ENCODE results near the gene TAS1R3.

Gene TAS1R3

DNA sequence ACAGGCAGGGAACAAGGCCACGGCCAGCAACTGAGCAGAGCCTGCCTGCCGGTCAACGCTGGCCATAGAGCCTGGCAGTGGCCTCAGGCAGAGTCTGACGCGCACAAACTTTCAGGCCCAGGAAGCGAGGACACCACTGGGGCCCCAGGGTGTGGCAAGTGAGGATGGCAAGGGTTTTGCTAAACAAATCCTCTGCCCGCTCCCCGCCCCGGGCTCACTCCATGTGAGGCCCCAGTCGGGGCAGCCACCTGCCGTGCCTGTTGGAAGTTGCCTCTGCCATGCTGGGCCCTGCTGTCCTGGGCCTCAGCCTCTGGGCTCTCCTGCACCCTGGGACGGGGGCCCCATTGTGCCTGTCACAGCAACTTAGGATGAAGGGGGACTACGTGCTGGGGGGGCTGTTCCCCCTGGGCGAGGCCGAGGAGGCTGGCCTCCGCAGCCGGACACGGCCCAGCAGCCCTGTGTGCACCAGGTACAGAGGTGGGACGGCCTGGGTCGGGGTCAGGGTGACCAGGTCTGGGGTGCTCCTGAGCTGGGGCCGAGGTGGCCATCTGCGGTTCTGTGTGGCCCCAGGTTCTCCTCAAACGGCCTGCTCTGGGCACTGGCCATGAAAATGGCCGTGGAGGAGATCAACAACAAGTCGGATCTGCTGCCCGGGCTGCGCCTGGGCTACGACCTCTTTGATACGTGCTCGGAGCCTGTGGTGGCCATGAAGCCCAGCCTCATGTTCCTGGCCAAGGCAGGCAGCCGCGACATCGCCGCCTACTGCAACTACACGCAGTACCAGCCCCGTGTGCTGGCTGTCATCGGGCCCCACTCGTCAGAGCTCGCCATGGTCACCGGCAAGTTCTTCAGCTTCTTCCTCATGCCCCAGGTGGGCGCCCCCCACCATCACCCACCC is at the start of gene TAS1R3:
TSS of gene TAS1R3 (plus strand) at position 213 of the 898 bp plus-strand sequence. CDS start at position 279, 66 bp downstream.
- FAIRE-seq, result no peak

DNA sequence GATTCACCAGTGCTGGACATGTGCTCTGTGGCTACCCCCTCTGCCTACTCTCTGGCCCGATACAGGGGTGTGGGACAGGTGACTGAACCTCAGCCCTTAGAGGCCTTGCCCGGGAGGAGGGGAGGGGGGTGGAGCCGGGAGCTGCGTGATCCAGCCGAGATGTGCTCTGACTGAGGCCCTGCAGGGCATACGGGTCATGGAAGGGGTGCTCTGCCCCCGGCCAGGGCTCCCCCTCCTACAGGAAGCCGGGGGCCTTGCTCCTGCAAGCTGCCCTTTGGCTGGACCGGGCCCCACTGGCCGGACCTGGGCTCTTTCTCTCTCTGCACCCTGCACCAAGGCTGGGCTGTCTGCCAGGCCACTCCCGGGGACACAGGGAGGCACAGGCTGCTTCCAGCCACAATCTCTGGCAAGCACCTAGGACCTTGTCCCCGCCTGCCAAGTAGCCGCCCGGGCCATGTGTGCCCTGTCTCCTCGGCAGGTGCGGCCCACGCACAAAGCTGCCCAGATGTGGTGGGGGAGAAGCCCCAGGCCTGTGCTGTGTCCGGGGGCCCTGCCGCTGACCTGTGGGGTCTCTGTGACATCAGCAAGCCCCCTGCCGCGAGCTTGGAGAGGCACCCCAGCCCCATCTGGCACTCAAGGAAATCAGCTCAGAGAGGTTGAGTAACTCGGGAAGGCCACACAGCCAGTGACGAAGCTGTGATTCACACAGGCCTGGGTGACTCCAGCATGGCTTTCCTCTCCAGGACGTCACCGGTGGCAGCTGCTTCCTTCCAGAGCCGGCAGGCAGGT is 49.4 kb upstream of the TAS1R3 start:
- no peak for FAIRE-seq

DNA sequence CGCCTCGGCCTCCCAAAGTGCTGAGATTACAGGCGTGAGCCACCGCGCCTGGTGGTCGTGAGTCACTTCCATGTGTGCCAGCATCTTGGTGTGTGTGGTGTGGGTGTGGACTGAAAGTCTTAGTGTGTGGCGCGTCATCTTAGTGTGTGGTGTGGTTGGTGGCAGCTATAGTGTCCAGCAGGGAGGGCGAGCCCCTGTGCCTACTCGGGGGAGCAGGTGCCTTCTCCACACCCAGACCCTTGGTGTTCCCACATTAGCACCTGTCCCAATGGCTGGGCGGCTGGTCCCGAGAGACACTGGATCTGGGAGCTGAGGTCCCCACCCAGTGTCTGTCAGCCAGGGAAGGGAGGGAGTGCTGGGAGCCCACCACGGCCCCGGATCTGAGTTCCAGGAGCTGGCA is 48.1 kb upstream of the TAS1R3 start:
- FAIRE-seq, result no peak

DNA sequence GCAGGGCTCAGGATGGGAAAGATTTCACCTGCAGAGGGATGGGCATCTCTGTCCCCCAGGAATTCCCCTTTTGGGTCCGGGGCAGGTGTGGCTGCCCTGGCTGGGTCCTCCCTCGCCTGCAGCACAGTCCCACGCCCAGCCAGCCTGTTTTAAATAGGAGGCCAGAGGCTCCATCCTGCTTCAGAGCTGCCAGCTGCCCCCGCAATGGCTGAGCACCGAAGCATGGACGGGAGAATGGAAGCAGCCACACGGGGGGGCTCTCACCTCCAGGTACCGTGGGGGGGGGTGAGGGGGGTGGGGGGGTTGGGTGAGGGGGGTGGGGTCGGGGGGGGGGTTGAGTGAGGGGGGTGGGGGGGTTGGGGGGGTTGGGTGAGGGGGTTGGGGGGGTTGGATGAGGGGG is 47.3 kb upstream of the TAS1R3 start:
- no peak for FAIRE-seq

DNA sequence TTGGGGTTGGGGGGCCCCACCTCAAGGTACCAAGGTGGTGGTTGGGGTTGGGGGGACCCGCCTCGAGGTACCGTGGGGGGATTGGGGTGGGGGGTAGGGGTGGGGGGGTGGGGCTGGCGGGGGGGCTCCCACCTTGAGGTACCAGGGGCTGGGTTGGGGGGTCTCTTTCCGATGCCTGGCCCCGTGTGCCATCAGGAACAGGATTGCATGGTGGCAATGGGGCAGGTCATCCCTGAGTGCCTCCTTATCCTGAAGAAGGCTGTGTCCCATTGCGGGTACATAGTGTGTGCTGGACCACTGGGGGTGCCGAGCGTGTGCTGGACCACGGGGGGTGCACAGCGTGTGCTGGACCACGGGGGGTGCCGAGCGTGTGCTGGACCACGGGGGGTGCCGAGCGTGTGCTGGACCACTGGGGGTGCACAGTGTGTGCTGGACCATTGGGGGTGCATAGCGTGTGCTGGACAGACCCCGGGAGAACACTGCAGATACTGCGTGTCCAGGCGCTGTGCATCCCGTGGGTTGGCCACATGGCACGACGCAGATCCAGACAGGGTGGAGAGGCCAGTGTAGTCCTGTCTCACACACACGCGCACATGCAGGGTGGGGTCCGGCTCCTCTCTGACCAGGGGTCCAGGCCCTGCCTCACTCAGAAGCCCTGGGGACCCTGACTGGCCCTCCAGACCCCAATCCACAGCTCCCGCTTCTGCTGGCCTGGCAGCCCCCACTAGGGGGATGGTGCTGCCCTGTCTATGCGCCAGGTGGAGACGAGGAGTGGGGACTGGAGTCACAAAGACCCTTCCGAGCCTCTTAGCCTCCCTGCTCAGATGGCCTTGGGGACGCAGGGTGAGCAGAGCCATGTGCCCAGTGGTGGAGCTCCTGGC is 46.6 kb upstream of the TAS1R3 start:
- FAIRE-seq, result no peak

DNA sequence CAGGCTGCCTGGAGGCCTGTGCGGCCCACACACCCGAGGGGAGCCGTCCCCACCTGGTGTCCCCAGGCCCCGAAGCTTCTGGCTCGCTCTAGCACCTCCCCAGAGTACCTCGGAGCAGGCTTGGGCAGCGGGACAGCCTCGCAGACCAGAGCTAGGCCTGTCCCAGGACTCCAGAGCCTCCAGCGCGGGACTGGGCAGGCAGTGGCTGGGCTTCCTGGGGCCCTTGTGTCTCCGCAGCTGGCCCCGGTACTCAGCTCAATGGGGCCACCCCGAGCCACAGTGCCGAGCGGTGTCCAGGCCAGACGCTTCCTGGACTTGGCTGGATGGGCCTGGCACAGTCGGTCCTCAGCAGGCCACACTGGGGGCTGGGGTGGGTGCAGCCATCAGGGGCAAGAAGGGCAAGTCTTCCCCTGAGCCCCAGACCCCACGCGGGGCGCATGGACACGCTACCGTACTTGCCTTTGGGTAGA is 45.9 kb upstream of the TAS1R3 start:
- no peak for FAIRE-seq

DNA sequence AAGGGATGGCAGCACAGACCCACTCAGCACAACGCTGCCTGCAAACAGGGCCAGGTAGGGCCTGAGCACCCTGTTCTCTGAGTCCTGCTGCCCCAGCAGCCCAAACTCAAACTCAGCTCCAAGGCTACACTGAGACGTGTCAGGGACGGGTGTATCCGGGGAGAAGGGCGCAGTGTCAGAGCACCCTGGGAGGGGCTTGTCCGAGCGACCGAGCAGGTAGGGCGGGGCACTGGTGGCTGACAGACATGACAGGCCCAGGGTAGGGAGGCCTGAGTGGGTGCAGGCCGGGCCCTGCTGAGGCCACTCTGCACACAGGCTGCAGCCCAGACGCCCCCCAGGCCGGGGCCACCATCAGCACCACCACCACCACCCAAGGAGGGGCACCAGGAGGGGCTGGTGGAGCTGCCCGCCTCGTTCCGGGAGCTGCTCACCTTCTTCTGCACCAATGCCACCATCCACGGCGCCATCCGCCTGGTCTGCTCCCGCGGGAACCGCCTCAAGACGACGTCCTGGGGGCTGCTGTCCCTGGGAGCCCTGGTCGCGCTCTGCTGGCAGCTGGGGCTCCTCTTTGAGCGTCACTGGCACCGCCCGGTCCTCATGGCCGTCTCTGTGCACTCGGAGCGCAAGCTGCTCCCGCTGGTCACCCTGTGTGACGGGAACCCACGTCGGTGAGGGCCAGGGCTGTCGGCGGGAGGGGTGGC is 45.3 kb upstream of the TAS1R3 start:
- no peak for FAIRE-seq

DNA sequence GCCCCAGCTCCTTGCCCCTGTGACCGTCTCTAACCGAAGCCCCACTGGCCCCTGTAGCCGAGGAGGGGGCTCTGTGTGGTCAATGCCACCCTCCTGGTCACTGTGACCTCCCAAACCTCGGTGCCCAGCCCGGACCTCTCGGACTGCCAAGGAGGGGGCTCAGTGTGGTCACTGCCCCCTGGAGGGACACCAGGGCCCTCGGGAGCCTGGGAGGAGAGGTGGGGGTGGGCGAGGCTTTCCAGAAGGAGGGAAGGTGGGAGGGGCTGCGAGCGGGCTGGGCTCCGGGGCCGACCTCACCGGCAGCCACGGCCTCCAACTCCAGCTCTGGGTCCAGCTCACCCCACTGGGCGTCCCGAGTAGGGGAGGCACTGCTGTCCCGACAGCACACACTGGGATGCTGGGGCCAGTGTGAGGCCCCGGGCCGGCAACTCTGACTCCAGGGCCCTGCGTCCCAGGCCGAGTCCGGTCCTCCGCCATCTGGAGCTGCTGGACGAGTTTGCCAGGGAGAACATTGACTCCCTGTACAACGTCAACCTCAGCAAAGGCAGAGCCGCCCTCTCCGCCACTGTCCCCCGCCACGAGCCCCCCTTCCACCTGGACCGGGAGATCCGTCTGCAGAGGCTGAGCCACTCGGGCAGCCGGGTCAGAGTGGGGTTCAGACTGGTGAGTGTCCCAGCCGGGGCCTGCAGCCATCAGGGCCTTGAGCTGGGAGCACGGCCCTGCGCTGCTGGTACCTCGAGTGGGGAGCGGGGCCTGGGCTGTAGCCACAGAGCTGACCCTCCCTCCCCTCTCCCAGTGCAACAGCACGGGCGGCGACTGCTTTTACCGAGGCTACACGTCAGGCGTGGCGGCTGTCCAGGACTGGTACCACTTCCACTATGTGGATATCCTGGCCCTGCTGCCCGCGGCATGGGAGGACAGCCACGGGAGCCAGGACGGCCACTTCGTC is 44.5 kb upstream of the TAS1R3 start:
- no peak for FAIRE-seq

DNA sequence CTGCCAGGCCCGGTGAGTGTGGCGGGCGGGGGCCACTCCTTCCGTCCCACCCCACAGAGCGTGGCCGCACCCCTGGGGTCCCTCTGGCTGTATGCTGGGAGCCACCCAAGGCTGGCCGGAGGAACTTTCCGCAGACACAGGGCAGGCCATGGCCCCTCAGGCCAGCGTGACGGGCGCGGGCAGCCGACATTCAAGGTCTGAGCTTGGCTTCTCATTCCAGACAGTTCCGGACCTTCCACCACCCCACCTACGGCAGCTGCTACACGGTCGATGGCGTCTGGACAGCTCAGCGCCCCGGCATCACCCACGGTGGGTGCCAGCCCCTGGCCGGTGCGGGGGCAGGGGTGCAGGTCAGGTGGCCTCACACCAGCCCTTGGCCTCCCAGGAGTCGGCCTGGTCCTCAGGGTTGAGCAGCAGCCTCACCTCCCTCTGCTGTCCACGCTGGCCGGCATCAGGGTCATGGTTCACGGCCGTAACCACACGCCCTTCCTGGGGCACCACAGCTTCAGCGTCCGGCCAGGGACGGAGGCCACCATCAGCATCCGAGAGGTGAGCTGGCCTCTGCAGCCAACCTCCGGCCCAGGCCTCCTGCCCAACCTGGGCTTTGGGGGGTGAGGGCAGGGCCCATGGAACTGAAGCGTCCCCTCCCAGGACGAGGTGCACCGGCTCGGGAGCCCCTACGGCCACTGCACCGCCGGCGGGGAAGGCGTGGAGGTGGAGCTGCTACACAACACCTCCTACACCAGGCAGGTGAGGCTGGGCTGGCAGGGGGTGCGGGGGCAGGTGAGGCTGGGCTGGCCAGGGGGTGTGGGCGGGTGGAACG is 43.6 kb upstream of the TAS1R3 start:
- FAIRE-seq, result no peak

DNA sequence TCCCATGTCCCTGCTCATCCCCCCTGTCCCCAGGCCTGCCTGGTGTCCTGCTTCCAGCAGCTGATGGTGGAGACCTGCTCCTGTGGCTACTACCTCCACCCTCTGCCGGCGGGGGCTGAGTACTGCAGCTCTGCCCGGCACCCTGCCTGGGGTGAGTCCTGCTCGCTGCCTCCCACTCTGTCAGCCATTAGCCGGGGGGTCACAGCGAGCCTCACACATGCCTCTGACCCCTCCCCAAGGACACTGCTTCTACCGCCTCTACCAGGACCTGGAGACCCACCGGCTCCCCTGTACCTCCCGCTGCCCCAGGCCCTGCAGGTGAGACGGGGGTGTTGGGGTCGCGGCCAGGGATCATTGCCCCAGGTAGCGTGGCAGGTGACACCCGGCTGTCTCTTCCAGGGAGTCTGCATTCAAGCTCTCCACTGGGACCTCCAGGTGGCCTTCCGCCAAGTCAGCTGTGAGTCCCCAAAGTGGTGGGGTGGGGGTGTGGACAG is 40.8 kb upstream of the TAS1R3 start:
- no peak for FAIRE-seq

DNA sequence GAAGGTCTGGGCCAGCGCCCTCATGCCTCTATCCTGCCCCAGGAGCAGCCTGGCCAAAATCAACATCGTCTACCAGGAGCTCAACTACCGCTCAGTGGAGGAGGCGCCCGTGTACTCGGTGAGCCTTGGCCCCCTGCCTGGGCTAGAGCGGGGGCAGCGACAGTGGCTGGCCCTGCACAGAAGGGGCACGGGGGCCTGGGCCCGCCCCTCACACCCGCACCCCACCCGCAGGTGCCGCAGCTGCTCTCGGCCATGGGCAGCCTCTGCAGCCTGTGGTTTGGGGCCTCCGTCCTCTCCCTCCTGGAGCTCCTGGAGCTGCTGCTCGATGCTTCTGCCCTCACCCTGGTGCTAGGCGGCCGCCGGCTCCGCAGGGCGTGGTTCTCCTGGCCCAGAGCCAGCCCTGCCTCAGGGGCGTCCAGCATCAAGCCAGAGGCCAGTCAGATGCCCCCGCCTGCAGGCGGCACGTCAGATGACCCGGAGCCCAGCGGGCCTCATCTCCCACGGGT is 40.0 kb upstream of the TAS1R3 start:
- no peak for FAIRE-seq

DNA sequence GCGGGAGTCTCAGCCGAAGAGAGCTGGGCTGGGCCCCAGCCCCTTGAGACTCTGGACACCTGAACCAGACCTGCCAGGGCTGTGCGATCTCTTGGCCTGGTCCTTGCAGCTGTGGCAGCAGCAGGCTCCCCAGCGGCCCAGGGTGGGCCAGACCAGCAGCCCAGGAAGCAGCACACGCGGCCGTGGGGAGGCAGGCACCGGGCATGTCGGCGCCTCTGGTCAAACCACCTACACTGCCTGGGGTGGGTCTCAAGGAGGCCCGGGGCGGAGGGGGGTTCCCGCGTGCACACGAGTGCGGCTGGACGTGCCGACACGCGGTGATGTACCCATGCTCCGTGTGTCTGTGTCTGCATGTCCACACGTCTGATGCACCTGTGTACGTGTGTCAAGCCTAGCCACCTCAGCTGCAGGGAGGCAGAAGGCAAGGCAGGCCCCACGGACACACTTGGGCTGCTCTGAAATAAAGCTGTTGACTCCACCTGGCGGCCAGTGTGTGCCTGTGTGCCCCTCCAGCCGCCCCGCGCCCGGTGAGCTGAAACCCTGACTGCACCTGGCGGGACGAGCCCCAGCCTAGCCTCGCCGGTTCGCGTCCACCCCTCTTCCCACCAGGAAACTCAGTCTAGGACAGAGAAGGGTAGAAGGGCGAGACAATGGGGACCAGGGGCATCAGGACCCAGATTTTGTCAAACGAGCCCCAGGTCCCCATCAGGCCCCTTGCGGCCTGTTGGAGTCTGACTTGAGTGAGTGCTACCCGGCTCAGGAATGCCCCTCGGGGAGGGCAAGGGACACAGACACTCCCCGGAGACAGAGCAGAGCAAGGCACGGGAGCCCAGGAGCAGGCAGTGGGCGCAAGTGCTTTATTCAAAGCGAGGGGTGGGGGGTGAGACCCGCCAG is 39.3 kb upstream of the TAS1R3 start:
- no peak for FAIRE-seq

DNA sequence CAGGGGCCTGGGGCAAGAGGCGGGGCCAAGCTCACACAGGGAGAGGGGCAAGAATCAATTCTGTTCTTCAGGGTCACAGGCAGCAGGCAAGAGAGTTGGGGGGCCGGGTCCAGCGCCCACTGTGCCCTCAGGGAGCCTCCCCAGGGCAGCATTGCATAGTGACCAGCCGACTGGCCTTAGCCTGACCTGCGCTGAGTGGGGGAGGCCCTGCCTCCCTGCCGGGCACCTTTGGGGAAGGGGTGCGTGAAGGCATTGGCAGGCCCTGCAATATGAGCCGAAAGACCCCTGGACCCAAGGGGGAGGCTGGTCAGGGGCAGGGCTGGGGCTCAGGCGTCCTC is 38.7 kb upstream of the TAS1R3 start:
- FAIRE-seq, result no peak

DNA sequence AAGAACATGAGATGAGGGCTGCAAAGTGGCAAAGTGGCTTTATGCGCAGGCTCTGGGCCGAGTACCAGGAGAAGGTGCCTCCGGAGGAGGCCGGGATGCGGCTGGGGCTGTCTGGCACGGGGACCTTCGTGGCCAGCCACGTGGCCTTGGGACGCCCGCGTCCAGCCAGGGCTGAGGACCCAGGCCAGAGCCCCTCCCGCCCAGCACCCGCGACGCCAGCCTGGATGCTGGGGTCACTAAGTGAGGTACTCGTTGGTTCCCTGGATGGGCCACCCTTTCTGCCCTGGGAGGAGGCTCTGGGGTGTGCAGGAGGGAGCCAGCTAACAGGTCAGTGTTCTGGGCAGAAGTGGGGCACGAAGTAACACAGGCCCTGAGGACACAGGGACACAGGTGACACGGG is 38.2 kb upstream of the TAS1R3 start:
- FAIRE-seq, result no peak

DNA sequence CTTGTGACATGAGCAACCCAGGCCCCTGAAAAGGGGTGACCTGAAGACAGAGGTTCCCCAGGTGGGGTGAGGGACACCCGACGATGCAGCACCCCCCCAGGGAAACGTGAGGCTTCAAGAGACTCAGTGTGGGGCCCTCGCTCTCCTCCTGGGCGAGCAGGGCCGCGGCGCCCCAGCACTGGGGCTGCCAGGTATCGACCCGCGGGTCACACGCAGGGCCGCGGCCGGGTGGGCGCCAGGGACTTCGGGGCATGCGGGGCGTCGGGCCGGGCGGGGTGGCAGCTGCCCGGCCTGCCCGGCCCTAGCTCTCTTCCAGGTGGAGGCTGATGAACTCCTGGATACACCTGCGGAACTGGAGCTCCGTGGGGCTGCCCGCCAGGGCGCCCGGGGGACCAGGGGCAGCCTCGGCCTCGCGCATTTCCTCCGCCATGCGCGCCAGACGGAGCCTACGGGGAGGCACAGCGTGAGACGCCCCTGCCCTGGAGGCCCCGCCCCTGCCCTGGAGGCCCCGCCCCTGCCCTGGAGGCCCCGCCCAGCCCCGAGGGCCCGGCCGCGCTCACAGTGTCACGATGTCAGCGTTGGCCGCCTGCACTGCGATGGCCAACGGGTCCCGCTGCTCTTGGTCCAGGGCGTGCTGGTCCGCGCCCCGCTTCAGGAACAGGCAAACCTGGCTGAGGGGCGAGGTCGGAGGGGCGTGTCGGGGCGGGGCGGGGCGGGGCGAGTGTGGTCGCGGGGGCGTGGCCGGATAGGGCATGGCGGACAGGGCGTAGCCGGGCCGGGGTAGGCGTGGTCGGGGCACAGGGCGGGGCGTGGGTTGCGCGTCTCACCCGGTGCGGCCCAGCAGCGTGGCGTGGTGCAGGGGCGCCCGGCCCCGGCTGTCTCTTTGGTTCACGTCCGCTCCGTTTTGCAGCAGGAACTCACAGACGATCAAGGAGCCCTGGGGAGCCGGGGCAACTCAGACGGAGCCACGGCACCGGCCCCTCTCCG is 37.5 kb upstream of the TAS1R3 start:
- no peak for FAIRE-seq

DNA sequence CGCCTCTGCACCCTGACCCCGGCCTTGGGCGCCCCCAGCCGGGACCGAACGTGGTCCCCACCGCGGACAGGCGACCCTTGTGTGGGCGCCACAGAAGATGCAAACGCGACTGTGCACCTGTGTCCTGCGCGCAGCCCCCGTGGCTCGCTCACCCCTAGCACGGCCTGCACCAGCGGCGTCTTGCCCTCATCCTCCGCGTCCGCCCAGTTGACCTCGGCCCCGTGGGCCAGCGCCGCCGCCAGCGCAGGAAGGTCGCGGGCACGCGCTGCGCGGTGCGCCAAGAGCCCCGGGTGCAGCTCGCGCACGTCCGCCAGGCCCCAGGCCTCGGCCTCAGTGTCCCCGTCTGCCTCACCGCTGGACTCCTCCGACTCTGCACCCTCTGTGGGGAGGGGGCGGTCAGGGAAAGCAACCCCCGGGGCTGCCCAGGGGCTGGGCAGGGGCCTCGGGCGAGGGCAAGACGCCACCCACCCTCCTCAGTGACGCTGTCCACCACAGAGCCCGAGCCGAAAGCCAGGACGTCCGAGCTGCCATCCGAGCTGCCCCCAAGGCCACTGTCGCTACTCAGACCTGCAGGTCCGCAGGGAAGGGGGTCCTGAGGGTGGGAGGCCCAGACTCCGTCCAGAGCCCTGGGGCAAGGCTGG is 36.7 kb upstream of the TAS1R3 start:
- no peak for FAIRE-seq
